NCI-H748 (cell line): ENCODE data around the gene EPHB6.

Experiments
- DNase-seq: peaks from one replicate; lab custom pipeline; 2025; ENCODE audit not compliant: unreplicated experiment; lab: John Stamatoyannopoulos, UW

The EPHB6 gene

DNA sequence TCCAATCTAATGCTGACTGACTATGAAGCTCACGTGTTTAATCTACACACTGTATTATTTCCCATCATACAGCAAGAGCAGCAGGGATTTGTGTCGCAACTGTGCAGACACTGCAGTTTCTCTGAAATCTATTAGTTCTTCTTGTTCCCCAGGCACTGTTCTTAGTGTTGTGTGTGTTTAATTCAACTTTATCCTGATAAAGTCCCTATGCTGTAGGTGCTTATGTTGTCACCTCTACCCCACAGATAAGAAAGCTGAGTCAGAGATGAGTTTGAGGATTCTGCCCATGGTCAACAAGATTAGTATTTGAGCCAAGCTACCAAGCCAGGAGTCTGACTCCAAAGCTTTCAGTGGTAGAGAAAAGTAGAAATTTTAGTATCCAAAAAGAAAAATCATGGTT lies 22.5 kb upstream of the EPHB6 start:
- no peak for DNase-seq

GRCh38 chr7:142833174-142834048 lies 21.5 kb upstream of the EPHB6 start:
- no peak for DNase-seq

DNA sequence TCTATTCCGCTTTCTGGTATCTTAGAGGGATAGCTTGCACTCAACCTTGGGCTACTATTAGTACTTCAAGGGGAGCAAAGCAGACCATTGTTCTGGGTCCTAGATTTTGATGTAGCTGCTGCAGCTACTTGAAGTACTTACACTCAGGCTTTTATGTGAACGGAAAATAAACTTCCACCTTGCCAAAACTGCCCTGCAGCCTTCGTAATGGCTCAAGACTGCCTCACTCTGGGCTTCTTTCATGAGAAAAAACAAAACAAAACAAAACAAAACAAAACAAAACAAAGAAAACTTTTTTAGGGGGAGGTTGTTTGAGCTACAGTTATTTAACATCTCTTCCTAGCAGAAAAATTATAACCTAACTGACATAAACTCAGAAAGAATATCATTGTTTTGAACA lies 19.4 kb upstream of the EPHB6 start:
- no peak for DNase-seq

DNA sequence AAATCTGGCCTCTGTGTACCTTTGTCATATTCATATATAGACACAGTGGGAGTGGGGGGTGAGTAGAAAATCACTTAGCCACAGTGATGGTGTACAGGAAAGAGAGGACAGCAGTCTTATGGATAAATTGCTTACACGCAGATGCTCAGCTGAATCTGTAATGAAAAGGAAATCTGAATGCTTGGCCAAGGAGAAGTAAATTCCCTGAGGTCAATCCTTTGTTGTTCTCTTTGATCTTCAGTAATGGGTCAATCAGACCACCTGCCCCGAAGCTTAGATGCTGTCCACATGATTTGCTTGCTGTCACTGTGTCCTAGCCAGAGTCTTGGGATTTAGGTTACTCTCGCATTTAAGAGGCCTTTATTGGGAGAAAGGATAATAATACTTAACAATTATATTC lies 18.4 kb upstream of the EPHB6 start:
- DNase-seq, result no peak

- DNase-seq, result no peak
Observed at GRCh38 chr7:142838461-142839213, 16.2 kb upstream of the EPHB6 start.

GRCh38 chr7:142842251-142842766 lies 12.6 kb upstream of the EPHB6 start:
- DNase-seq, result no peak

- DNase-seq, result no peak
Observed at GRCh38 chr7:142847353-142847752, 7.5 kb upstream of the EPHB6 start.

GRCh38 chr7:142851269-142851668 lies 3.6 kb upstream of the EPHB6 start:
- no peak for DNase-seq

- no peak for DNase-seq
Observed at GRCh38 chr7:142851919-142852318, 3.0 kb upstream of the EPHB6 start.

DNA sequence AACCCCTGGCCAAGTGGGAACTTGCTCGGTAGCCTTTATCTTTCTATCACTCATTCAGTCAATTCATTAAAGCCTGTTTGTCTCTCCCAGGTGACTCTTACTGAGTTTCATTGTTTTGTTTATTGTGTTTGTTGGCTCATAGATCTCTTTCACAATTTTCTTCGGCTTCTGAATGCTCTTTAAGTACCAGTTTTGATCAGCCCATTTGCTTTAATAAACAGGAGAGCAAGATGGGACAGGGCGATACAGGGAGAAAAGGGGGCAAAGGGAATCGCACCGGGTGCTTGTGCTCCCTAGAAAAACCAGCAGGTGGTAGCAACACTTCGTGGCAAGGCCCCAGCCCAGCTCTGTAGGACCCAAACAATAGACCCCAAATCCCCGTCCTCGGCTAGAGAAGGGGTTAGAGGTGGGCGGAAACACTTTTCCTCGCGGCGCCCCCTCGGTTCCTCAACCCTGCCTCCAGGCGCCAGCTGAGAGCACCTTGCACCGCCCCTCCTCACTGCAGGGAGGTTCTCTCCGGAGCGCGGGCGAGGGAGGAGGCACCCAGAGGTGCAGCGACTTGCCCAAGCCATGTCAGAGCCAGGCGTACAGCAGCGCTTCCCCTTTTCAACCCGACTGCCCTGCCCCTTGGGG lies 1.0 kb upstream of the EPHB6 start:
- peak; percentile 74 for DNase-seq

DNA sequence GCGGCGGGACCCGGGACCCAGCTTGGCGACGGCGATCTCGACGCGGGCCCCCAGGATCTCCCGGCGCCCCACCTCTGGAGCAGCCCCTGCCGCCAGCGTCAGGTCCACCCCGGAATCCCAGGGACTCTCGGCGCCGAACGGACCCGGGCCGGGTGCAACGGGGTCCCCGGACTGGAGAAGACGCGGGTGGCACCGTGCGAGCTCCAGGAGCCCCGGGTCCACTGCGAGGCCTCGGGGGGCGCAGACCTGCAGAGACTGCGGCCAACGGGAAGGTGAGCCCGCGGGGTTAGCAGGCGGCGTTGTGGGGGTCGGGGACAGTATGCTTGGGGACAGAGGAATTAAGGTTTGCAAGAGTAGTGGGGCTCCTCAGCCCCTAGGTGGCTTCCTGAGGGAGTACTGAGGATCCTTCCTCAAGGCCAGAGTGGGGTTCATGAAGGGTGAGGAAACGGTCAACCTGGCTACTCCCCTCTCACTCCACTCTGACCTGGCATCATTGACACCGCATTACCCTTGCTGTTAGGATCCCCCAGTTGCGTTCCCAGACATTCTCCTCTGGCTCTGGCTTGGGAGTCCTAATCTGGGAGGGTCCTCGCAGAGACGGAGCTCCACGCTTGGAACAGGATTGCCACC lies 353 bp downstream of the EPHB6 start:
- peak; percentile 19 for DNase-seq

DNA sequence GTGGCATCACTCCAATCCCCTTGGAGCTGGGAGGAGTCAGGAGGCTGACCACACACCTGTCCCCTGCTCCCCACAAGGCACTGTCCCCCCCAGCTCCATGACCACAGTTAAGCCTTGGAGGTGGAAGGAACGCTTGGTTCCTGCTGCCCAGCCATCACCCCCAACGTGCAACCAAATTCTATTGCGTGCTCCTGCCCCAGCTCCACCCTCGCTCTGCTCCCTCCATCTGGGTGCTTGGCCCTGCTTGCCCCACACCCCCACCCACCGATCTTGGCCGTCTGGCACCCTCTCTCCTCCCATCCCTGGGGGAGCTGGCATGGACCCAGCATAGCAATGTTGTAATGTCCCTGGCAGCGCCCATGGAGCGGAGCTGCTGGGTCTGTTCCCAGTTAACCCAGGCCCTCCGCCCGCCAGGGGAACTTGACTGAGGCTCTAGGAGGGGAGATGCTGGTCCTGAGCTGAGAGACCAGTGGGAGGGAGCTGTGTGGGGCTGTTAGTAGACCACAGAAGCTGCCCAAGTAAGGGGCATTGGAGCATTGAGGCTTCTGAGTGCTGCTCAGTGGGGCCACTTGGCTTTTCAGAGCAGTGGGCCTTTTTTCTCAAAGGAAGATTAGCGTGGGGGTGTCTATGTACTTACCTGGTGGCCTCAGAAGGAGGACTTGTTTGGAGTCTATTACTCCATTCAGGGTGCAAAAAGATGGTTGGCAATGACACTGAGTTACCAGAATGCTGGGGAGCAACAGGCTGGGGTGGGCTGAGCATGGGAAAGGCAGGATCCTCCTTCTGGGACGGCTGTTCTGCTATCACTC lies 1.1 kb downstream of the EPHB6 start:
- no peak for DNase-seq

DNA sequence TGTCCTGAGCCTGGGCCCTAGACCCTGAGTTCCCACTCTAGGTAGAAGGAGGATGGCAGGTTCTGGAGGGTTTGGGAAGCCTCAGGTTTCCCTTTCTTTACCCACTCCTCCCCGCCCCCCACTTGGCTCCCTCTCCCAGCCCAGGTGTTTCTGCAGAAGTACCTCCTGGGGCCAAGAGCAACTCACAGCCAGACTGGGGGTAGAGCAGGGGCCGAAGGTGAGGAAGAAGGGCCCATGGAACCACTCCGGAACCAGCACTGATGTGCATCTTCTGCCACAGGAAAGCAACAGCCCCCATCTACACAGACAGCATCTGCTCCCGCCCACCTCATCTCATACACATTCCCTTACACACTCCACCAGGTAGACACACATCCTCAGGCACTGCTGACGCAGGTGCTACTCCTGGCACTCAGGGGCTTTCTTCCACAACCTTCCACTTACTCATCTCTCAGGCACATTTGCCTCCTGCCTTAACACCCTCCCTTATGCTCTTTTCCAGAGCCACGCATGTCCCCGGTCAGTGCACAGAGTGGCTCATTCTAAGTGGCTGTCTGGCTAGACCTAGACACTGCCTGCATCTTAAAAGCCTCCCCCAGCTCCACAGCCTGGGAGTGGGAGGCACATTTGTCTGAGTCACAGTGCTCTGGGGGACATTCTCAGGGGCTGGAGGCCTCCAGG lies 1.8 kb downstream of the EPHB6 start:
- no peak for DNase-seq

DNA sequence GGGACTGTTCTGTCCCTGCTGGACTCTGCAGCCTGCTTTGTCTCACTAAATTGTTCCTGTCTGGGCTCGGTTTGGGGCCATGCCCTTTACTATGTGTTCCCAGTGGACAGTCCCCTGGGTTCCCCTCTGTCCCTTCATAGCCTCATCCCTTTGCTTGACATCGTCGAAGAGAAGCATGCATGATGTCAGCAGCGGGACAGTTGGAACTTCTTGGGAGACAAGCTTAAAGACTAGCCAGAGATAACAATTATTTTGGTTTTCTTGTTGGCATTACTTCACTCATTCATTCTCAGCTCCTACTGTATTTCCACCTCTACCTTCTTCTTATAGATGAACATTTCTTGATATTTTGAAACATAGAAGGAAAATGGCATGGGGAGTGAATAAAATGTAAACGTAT lies 2.7 kb downstream of the EPHB6 start:
- DNase-seq, result no peak

GRCh38 chr7:142859411-142859810 lies 4.5 kb downstream of the EPHB6 start:
- DNase-seq, result no peak

DNA sequence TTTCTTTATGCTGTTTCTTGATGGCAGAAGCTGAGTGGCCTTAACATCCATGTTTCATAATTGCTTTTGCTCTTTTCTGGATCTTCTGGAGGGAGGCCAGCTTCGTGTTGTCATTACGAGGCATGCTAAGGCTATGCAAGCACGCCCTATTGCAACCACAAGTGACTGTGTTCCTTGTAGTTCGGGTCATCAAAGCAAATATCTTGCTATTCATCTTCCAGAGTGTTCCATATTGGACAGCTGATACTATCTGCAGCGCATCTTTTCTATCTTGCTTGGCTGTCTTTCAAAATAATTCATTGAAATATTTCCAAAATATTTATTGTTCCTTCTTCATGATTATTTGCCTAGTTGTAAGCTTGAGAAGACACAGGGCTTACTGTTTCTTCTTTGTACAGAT lies 5.0 kb downstream of the EPHB6 start:
- DNase-seq, result no peak

GRCh38 chr7:142860968-142861367 lies 6.1 kb downstream of the EPHB6 start:
- DNase-seq, result no peak

GRCh38 chr7:142862351-142862750 lies 7.5 kb downstream of the EPHB6 start:
- DNase-seq, result no peak

- DNase-seq, result no peak
Observed at GRCh38 chr7:142862786-142863400, 8.0 kb downstream of the EPHB6 start.
